H1 (cell line): ENCODE measurements around the gene SLC39A11. TPM values are rescaled to one million over a fixed set of nuclear protein-coding genes. Genes with fewer than 3 reads are reported as not detected.

Experiments
- CTCF ChIA-PET: fragments of 300-600 bp; sonication (Branson Sonifier 250); formaldehyde crosslinking; loops from one replicate; lab custom pipeline; 2021; ENCODE audit not compliant: partially characterized antibody; lab: Charles Lee
- POLR2A ChIA-PET: fragments of 300-600 bp; sonication (Branson Sonifier 250); formaldehyde crosslinking; loops from one replicate; lab custom pipeline; 2021; ENCODE audit warnings: inconsistent platforms; ENCODE audit not compliant: partially characterized antibody; lab: Charles Lee
- DNase-seq, 2 experiments: peaks; one replicate each; pipeline versions ENCODE4 v3.0.0 to v3.0.0-alpha.2; 2010 to 2022; ENCODE audit warnings: low spot score in 2 of 2, low read depth in 1 of 2, mixed read lengths in 1 of 2
- FAIRE-seq: peaks from 2 replicates; lab custom pipeline; 2011; peaks lifted over from hg19 to GRCh38; lab: Jason Lieb, UNC
- H2AFZ ChIP-seq: 2 replicates; pipeline ENCODE4 v1.8.1; 2012; ENCODE audit warnings: low read length, inconsistent platforms
- H2AK5ac ChIP-seq: 2 replicates; pipeline ENCODE4 v1.6.1; 2013; ENCODE audit warnings: low read depth, low read length
- H2BK120ac ChIP-seq: replicated peaks from 2 replicates; pipeline ENCODE3; 2013; ENCODE audit warnings: low read depth, low read length, inconsistent platforms
- H2BK12ac ChIP-seq: 2 replicates; pipeline ENCODE4 v1.6.1; 2013; ENCODE audit warnings: low read depth, low read length
- H2BK15ac ChIP-seq: 2 replicates; pipeline ENCODE4 v1.6.1; 2013; ENCODE audit warnings: low read length
- H2BK20ac ChIP-seq: 2 replicates; pipeline ENCODE4 v1.6.1; 2013; ENCODE audit warnings: low read length
- H2BK5ac ChIP-seq: 2 replicates; pipeline ENCODE4 v1.6.1; 2013; ENCODE audit warnings: low read depth, low read length
- H3K14ac ChIP-seq: 2 replicates; pipeline ENCODE4 v1.6.1; 2013; ENCODE audit warnings: inconsistent platforms; ENCODE audit not compliant: insufficient read length
- H3K18ac ChIP-seq: 2 replicates; pipeline ENCODE4 v1.6.1; 2013; ENCODE audit warnings: low read length; ENCODE audit errors: extremely low read depth
- H3K23ac ChIP-seq: 2 replicates; pipeline ENCODE4 v1.6.1; 2013; ENCODE audit warnings: inconsistent platforms; ENCODE audit not compliant: insufficient read length
- H3K23me2 ChIP-seq: 2 replicates; pipeline ENCODE4 v1.6.1; 2013; ENCODE audit warnings: low read depth, low read length
- H3K27ac ChIP-seq: 2 replicates; pipeline ENCODE4 v1.6.1; 2011; ENCODE audit warnings: low read depth, low read length, inconsistent platforms
- H3K27me3 ChIP-seq, 4 experiments: replicated peaks in 1 of 4; 1 replicate in 1 of 4; 2 replicates in 3 of 4; pipeline versions ENCODE4 v1.6.1 to v1.8.1; 2011 to 2013; ENCODE audit warnings: low read length in 3 of 4, mild to moderate bottlenecking in 3 of 4, inconsistent platforms in 2 of 4, mixed read lengths in 2 of 4, moderate library complexity in 1 of 4; ENCODE audit not compliant: control insufficient read depth in 3 of 4, insufficient read depth in 3 of 4; ENCODE audit errors: extremely low read depth in 1 of 4
- H3K36me3 ChIP-seq, 4 experiments: 2 replicates each; pipeline versions ENCODE4 v1.6.1 to v1.8.1; 2011 to 2013; ENCODE audit warnings: mild to moderate bottlenecking in 4 of 4, low read length in 3 of 4, moderate library complexity in 2 of 4, control low read depth in 1 of 4, inconsistent platforms in 1 of 4; ENCODE audit not compliant: insufficient read depth in 4 of 4, control insufficient read depth in 2 of 4
- H3K4ac ChIP-seq: replicated peaks from 2 replicates; pipeline ENCODE3; 2013; ENCODE audit warnings: low read length, low read depth, mixed read lengths, inconsistent platforms; ENCODE audit not compliant: insufficient read length
- H3K4me1 ChIP-seq, 4 experiments: replicated peaks in 1 of 4; 1 replicate in 1 of 4; 2 replicates in 3 of 4; pipeline versions ENCODE4 v1.6.1 to v1.8.1; 2011 to 2013; ENCODE audit warnings: low read length in 3 of 4, inconsistent platforms in 2 of 4, mixed read lengths in 1 of 4; ENCODE audit not compliant: insufficient read depth in 4 of 4, control insufficient read depth in 3 of 4
- H3K4me2 ChIP-seq, 2 experiments: 2 replicates each; pipeline versions ENCODE4 v1.6.1 to v1.8.1; 2011 to 2013; ENCODE audit warnings: low read depth in 2 of 2, low read length in 2 of 2, control low read depth in 1 of 2, inconsistent platforms in 1 of 2, mild to moderate bottlenecking in 1 of 2; ENCODE audit not compliant: insufficient read depth in 1 of 2
- H3K4me3 ChIP-seq, 4 experiments: fragments of 200-600, 300-600 bp in 1 of 4; sonication (generic), shearing (Covaris generic), sonication (Bioruptor Twin) in 1 of 4; 2 replicates each; pipeline versions ENCODE4 v1.5.1 to v1.8.1; 2011 to 2016; ENCODE audit warnings: low read length in 4 of 4, low read depth in 3 of 4, control low read depth in 2 of 4, inconsistent platforms in 2 of 4, mild to moderate bottlenecking in 2 of 4, mixed read lengths in 1 of 4, moderate library complexity in 1 of 4; ENCODE audit not compliant: insufficient read depth in 2 of 4; ENCODE audit errors: extremely low read depth in 1 of 4
- H3K56ac ChIP-seq: replicated peaks from 2 replicates; pipeline ENCODE3; 2013; ENCODE audit warnings: low read depth, mild to moderate bottlenecking, mixed read lengths, low read length, inconsistent platforms; ENCODE audit not compliant: insufficient read length
- H3K79me1 ChIP-seq: 2 replicates; pipeline ENCODE4 v1.6.1; 2013; ENCODE audit warnings: low read depth, low read length, control low read depth
- H3K79me2 ChIP-seq, 2 experiments: 2 replicates each; pipeline versions ENCODE4 v1.6.1 to v1.8.1; 2012 to 2013; ENCODE audit warnings: low read length in 2 of 2, mild to moderate bottlenecking in 2 of 2, inconsistent platforms in 1 of 2; ENCODE audit not compliant: insufficient read depth in 2 of 2, control insufficient read depth in 1 of 2
- H3K9ac ChIP-seq, 4 experiments: replicated peaks in 1 of 4; 1 replicate in 1 of 4; 2 replicates in 3 of 4; pipeline versions ENCODE4 v1.6.1 to v1.8.1; 2011 to 2013; ENCODE audit warnings: low read depth in 3 of 4, low read length in 3 of 4, control low read depth in 2 of 4, mild to moderate bottlenecking in 2 of 4, moderate library complexity in 2 of 4, inconsistent platforms in 1 of 4; ENCODE audit errors: extremely low read depth in 1 of 4
- H3K9me3 ChIP-seq, 2 experiments: 2 replicates each; pipeline versions ENCODE4 v1.6.1 to v1.8.1; 2012 to 2013; ENCODE audit warnings: mild to moderate bottlenecking in 2 of 2, moderate library complexity in 2 of 2, control low read depth in 1 of 2, inconsistent platforms in 1 of 2, low read depth in 1 of 2, low read length in 1 of 2, mixed read lengths in 1 of 2; ENCODE audit not compliant: insufficient read depth in 2 of 2
- H4K20me1 ChIP-seq, 2 experiments: replicated peaks in 1 of 2; 2 replicates each; pipeline versions ENCODE3 to v1.8.1; 2011 to 2013; ENCODE audit warnings: inconsistent platforms in 2 of 2, low read length in 2 of 2, mild to moderate bottlenecking in 1 of 2; ENCODE audit not compliant: insufficient read depth in 2 of 2, control insufficient read depth in 1 of 2
- H4K5ac ChIP-seq: 2 replicates; pipeline ENCODE4 v1.6.1; 2013; ENCODE audit warnings: low read length, low read depth, mixed read lengths, inconsistent platforms; ENCODE audit not compliant: insufficient read length
- H4K8ac ChIP-seq: 2 replicates; pipeline ENCODE4 v1.8.0; 2013; ENCODE audit warnings: mild to moderate bottlenecking, moderate library complexity, low read length, inconsistent platforms; ENCODE audit not compliant: insufficient read depth; ENCODE audit errors: extremely low read depth
- H4K91ac ChIP-seq: replicated peaks from 2 replicates; pipeline ENCODE3; 2013; ENCODE audit warnings: low read length, mixed read lengths, inconsistent platforms; ENCODE audit not compliant: insufficient read length
- ASH2L ChIP-seq: fragments of 200-600, 300-600 bp; sonication (generic); IDR thresholded peaks from one replicate; pipeline ENCODE4 v1.7.1; 2017; ENCODE audit warnings: low read length
- BCL11A ChIP-seq, 2 experiments: IDR thresholded peaks; one replicate each; pipeline ENCODE4 v1.6.1; 2011; ENCODE audit warnings: low read depth in 2 of 2, low read length in 2 of 2, mild to moderate bottlenecking in 2 of 2
- CBX5 ChIP-seq: fragments of 300-800, 300-1000 bp; sonication (generic); IDR thresholded peaks from 2 replicates; pipeline ENCODE4 v1.7.1; 2016; ENCODE audit warnings: antibody characterized with exemption, low read length, low read depth
- EGR1 ChIP-seq: IDR thresholded peaks from 2 replicates; pipeline ENCODE4 v1.6.1; 2011; ENCODE audit warnings: low read depth, low read length, borderline replicate concordance
- EP300 ChIP-seq, 2 experiments: IDR thresholded peaks; 1 replicate in 1 of 2; 2 replicates in 1 of 2; pipeline ENCODE4 v1.6.1; 2011 to 2012; ENCODE audit warnings: low read depth in 2 of 2, low read length in 2 of 2, mild to moderate bottlenecking in 2 of 2, borderline replicate concordance in 1 of 2, inconsistent platforms in 1 of 2, moderate library complexity in 1 of 2
- EZH2 ChIP-seq: fragments of 200-600 bp; sonication (generic); IDR thresholded peaks from 2 replicates; pipeline ENCODE4 v1.7.1; 2012; ENCODE audit warnings: low read depth, mild to moderate bottlenecking, moderate library complexity, low read length, inconsistent platforms; ENCODE audit not compliant: severe bottlenecking
- POLR2A ChIP-seq, 2 experiments: IDR thresholded peaks; 1 replicate in 1 of 2; 2 replicates in 1 of 2; pipeline ENCODE4 v1.6.1; 2011; ENCODE audit warnings: low read depth in 2 of 2, low read length in 2 of 2, mild to moderate bottlenecking in 2 of 2; ENCODE audit errors: control extremely low read depth in 1 of 2
- POLR2AphosphoS5 ChIP-seq: IDR thresholded peaks from 2 replicates; pipeline ENCODE4 v1.6.1; 2011; ENCODE audit warnings: low read depth, low read length
- SAP30 ChIP-seq: fragments of 300-600 bp; sonication (generic); IDR thresholded peaks from 2 replicates; pipeline ENCODE4 v1.7.1; 2012; ENCODE audit warnings: low read length, moderate library complexity, mild to moderate bottlenecking, inconsistent platforms; ENCODE audit not compliant: insufficient read depth, insufficient replicate concordance
- TAF7 ChIP-seq: optimal IDR thresholded peaks from 2 replicates; pipeline ENCODE3; 2011; ENCODE audit warnings: low read depth, mild to moderate bottlenecking, inconsistent platforms, low read length, moderate library complexity, borderline replicate concordance
- TEAD4 ChIP-seq: IDR thresholded peaks from 2 replicates; pipeline ENCODE4 v1.6.1; 2012; ENCODE audit warnings: low read depth, low read length, inconsistent platforms, mixed read lengths
- ZNF274 ChIP-seq: IDR thresholded peaks from 2 replicates; pipeline ENCODE4 v1.7.0; 2012; ENCODE audit warnings: low read length, borderline replicate concordance; ENCODE audit errors: extremely low read depth
- WGBS, 2 experiments: shearing (Covaris generic) in 1 of 2; methylation state at CpG; one replicate each; pipeline versions ENCODE4 v1.1.6 to v1.1.7; 2013 to 2015; ENCODE audit warnings: low lambda C conversion rate in 2 of 2, mixed read lengths in 2 of 2, inconsistent platforms in 1 of 2, low coverage in 1 of 2, missing lambda C conversion rate in 1 of 2; ENCODE audit not compliant: insufficient replicate concordance in 2 of 2, insufficient coverage in 1 of 2, insufficient read length in 1 of 2; ENCODE audit errors: extremely low coverage in 1 of 2, missing lambda C conversion rate in 1 of 2; 5-methylcytosine and 5-hydroxymethylcytosine counted together
- polyA plus RNA-seq, 7 experiments: library from polyadenylated mRNA; depleted of rRNA in 3 of 7; stranded (reverse) in 5 of 7; unstranded in 2 of 7; fragments of >200 nt in 5 of 7; fragments of 200-250 nt in 2 of 7; gene quantifications; 1 replicate in 5 of 7; 2 replicates in 1 of 7; 4 replicates in 1 of 7; pipeline versions ENCODE4 v1.2.1 to v1.2.3, GENCODE V29; 2011 to 2013; ENCODE audit warnings: missing spikeins in 2 of 7, mixed read lengths in 2 of 7
- total RNA-seq: library from RNA; stranded (reverse); fragmentation: NEBNext Ultra II Directional; extraction: Animal tissue kit (Norgen Biotek cat#: 25700); gene quantifications from 2 replicates; pipeline ENCODE4 v1.2.1, GENCODE V29; 2021
- TF ChIP-seq, protein P1 (sequence below): IDR thresholded peaks from 2 replicates; pipeline ENCODE4 v1.6.1; 2011; ENCODE audit warnings: low read depth, mild to moderate bottlenecking, low read length; ENCODE audit not compliant: insufficient read depth

The SLC39A11 gene
- total and polyA plus RNA-seq, 2 of the 8 experiments (the other 6 are each of a cell fraction or from before 2014, with no cell fraction given): 12.2 to 19.6 TPM

DNA sequence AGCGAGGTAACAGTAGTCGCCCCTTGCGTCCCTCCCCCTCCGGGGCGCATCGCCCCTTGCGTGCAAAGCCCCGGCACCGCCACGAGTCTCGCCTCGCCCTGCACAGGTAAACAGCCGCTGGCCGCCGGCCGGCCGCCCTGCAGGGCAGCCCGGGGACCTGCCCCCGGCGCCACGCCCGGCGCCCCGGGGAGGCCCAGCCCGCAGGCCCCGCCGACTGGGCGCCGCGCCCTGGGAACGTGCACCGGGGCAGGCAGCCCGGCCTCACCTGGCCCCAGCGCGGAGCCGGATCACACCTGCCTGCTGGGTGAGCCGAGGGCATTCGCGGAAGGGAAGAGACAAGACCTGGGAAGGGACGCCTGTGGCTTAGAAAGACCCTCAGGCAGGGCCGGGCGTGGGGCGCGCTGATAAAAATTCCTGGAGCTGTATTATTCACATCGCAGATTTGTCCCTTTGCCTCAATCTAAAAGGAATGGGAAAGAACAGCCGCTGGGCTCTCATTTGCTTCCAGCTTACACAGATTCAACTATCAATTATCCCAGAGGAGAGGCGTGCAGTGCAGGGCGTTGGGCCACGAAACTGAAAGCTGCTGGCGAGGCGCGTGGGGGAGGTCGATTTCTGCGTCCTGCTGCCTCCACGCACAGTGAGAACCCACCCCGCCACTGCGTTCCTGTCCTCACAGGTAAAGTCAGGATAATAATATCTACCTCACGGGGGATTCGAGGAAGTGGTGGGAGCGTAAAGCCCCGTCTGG, 451.9 kb downstream of the SLC39A11 start:
- Histone ChIP-seq H2AFZ (no peak overlapping the region), H2BK20ac (no peak overlapping the region), H3K23me2 (no peaks in the 10 kb centered on the region), H3K4ac (no peak overlapping the region), H3K79me1 (no peaks in the 10 kb centered on the region), H4K5ac (no peak overlapping the region), H2BK5ac (no peak overlapping the region), H3K9ac (no peak overlapping the region), H3K36me3 (no peaks in the 10 kb centered on the region), H3K23ac (no peak overlapping the region), H3K27me3 (no peaks in the 10 kb centered on the region), H3K14ac (no peak overlapping the region), H3K4me2 (no peak overlapping the region), H2BK15ac (no peak overlapping the region), H4K20me1 (no peaks in the 10 kb centered on the region), H3K4me1 (no peaks in the 10 kb centered on the region), H2BK120ac (no peak overlapping the region), H3K27ac (no peak overlapping the region), H3K9me3 (no peaks in the 10 kb centered on the region), H3K56ac (no peak overlapping the region), H2BK12ac (no peak overlapping the region), H3K4me3 (no peak overlapping the region), H2AK5ac (no peak overlapping the region), H3K18ac (no peak overlapping the region), H4K91ac (no peak overlapping the region), H3K79me2 (no peaks in the 10 kb centered on the region), H4K8ac (no peak overlapping the region)
- ChIA-PET CTCF (interaction anchor here (0.7 to 3.9 kb wide), 2 partner anchors 59 to 80 kb away, joined by 3 to 21 read pairs; no protein-coding TSS in a partner anchor), POLR2A (no interaction called here)
- FAIRE-seq (no peak), DNase-seq (no peak)
- 74% methylated on average over 52 of the region's 61 CpGs; no CpG with 5 or more reads in 1 of the 2 experiments for WGBS, 2 experiments
- TF ChIP-seq SAP30 (no peak), EP300 (IDR thresholded peaks at IDR 0.05; ENCODE audit: borderline replicate concordance in 1 of 2, low read depth in 2 of 2, low read length in 2 of 2) (no peak), POLR2A (IDR thresholded peaks at IDR 0.05; ENCODE audit: control extremely low read depth in 1 of 2, low read depth in 2 of 2, low read length in 2 of 2) (no peak), EZH2 (no peak), BCL11A (IDR thresholded peaks at IDR 0.05; ENCODE audit: low read depth in 2 of 2, low read length in 2 of 2) (no peak), POLR2AphosphoS5 (no peak), ASH2L (no peak), ZNF274 (no peak), TAF7 (no peak), EGR1 (no peak), TEAD4 (no peak), CBX5 (no peak)
- TF ChIP-seq, protein P1, sequence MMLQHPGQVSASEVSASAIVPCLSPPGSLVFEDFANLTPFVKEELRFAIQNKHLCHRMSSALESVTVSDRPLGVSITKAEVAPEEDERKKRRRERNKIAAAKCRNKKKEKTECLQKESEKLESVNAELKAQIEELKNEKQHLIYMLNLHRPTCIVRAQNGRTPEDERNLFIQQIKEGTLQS: no peak
